SH-SY5Y (cell line): Measurements from ENCODE around the gene MYL12B.

Experiments
- GATA2 ChIP-seq: IDR thresholded peaks from 2 replicates; pipeline ENCODE4 v1.6.1; 2011; ENCODE audit warnings: mild to moderate bottlenecking, low read depth, low read length
- GATA3 ChIP-seq: IDR thresholded peaks from 2 replicates; pipeline ENCODE4 v1.6.1; 2011; ENCODE audit warnings: low read depth, mild to moderate bottlenecking, low read length, moderate library complexity

DNA sequence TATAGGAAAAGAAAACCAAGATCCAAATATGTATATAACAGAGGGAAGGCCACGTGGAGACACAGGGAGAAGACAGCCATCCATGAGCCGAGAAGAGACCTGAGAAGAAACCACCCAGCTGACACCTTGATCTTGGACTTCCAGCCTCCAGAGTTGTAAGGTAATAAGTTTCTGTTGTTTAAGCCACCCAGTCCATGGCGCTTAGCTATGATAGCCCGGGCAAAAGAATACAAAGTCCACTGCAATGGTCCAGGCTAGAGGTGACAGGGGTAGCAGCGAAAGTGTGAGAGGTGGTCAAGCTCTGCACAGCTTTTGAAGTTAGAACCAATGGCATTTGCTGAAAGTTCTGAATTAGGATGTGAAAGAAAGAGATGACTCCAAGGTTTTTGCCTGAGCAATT lies 44.9 kb upstream of the MYL12B start:
- no peak for TF ChIP-seq GATA2
- TF ChIP-seq GATA3: no peak
